HFF-Myc (cell line): ENCODE data around the gene CTNNA2.

ENCODE experiments used
- DNase-seq: peaks from one replicate; pipeline ENCODE4 v3.0.0-alpha.2; 2011; ENCODE audit warnings: low read depth; ENCODE audit errors: extremely low read depth
- H3K4me3 ChIP-seq: replicated peaks from 2 replicates; pipeline ENCODE4 v1.5.1; 2011; ENCODE audit warnings: low read depth, mild to moderate bottlenecking, control low read depth, low read length
- CTCF ChIP-seq: IDR thresholded peaks from 2 replicates; pipeline ENCODE4 v1.5.1; 2012; ENCODE audit warnings: mild to moderate bottlenecking, low read depth, low read length, control low read depth; ENCODE audit errors: missing control alignments

CTNNA2 gene

DNA sequence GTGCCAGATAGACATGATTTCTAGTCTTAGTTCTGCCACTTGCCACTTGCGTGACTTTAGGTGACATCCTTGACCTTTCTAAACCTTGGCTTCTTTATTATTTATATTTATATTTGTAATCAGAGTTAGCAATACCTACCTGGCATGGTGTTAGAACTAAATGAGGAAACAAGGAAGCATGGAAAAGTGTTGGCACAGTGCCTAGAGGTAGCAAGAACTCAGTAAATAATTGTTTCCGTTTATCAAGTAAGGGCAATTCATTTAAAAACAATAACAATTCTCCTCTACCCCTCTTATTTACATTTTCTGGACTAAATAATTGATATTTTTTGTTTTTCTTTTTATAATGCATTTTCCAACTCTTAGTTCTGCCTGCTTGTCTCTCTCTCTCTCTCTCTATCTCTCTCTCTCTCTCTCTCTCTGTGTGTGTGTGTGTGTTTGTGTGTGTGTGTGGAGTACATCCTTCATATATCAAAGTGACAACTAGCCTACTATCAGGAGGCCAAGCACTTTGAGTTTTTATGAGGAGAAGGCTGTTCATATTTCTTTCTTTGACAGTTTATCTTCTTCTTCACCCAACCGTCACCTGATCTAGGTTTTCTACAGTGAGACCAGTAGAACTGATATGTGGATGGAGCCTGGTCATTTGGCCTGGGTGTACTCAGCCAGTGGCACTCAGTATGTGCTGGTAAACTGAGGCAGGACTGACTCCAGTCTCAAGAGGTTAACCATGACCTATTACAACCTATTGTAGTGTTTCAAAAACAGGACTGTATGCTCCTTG lies 657.2 kb downstream of the CTNNA2 start:
- no peak for TF ChIP-seq CTCF
- no peak overlapping the region for H3K4me3 ChIP-seq
- no peak for DNase-seq

GRCh38 chr2:80185091-80185490 lies 672.2 kb downstream of the CTNNA2 start:
- DNase-seq, result no peak
- no peak overlapping the region for H3K4me3 ChIP-seq
- no peak for TF ChIP-seq CTCF

DNA sequence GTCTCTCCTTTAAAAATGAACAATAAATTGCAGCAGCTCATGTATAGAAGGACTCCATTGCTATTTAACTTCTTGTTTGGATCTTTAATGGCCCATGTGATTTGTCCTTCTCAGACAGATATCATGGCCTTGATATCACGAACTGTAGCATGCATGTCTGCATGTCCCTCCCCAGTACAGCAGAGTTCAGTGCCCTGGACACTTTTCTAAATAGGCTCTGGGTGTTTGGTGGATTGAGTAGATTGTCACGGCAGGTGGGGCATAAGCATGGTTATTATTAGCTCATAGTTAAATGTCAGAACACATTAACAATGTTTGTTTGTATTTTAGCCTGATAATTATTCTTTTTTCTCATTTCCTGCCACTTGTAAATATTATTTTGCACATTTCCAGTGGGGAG lies 673.4 kb downstream of the CTNNA2 start:
- TF ChIP-seq CTCF, result no peak
- no peak overlapping the region for H3K4me3 ChIP-seq
- DNase-seq, result no peak

GRCh38 chr2:80187156-80187555 lies 674.3 kb downstream of the CTNNA2 start:
- no peak overlapping the region for H3K4me3 ChIP-seq
- no peak for TF ChIP-seq CTCF
- no peak for DNase-seq

GRCh38 chr2:80190166-80190565 lies 677.3 kb downstream of the CTNNA2 start:
- TF ChIP-seq CTCF, result no peak
- no peak overlapping the region for H3K4me3 ChIP-seq
- DNase-seq, result no peak

DNA sequence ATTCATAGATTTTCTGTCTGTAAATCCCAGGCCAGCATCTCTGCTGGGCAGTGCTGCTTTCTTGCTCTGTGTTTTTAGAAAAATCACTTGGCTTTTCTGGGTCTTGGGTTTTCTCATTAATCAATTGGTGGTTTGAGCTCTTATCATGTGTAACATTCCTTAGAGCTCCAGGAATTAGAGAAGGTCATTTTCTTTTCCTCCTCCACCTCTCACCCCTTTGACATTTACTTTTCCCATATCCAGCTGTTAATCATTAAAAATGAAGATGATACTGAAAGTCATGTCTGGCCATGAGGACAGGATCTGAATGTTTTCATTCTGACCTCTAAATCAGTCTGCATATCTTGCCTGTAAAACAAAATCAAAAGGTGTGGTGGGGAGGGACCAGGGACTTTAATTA lies 680.7 kb downstream of the CTNNA2 start:
- no peak for TF ChIP-seq CTCF
- no peak for DNase-seq
- H3K4me3 ChIP-seq, result no peak overlapping the region

- no peak for DNase-seq
- no peak for TF ChIP-seq CTCF
- H3K4me3 ChIP-seq, result no peak overlapping the region
Measured at GRCh38 chr2:80195034-80195433, 682.2 kb downstream of the CTNNA2 start.
